Right atrium auricular region (tissue), 2 donors: ENCODE data around the gene CCM2L. TPM values are rescaled to one million over a fixed set of nuclear protein-coding genes. Genes with fewer than 3 reads are reported as not detected.

ENCODE experiments used
- DNase-seq: peaks from one replicate; pipeline ENCODE4 v3.0.0-alpha.2; 2019; ENCODE audit warnings: low spot score
- H3K27ac ChIP-seq, 2 donors: fragments of 200-600 bp; sonication (generic); 1 replicate in 1 of 2; 2 replicates in 1 of 2; pipeline ENCODE4 v1.5.1; 2016 to 2019
- H3K27me3 ChIP-seq, 2 donors: fragments of 200-600 bp; sonication (generic); one replicate each; pipeline versions ENCODE4 v1.5.1 to v1.6.0; 2017 to 2019
- H3K36me3 ChIP-seq: fragments of 200-600 bp; sonication (generic); one replicate; pipeline ENCODE4 v1.5.1; 2016
- H3K4me1 ChIP-seq, 2 donors: fragments of 200-600 bp; sonication (generic); one replicate each; pipeline versions ENCODE4 v1.5.1 to v1.6.0; 2017 to 2019
- H3K4me3 ChIP-seq, 2 donors: fragments of 200-600 bp; sonication (generic); 1 replicate in 1 of 2; 2 replicates in 1 of 2; pipeline ENCODE4 v1.5.1; 2017 to 2019; ENCODE audit warnings: mild to moderate bottlenecking in 1 of 2, moderate library complexity in 1 of 2
- H3K9me3 ChIP-seq, 2 donors: fragments of 200-600 bp; sonication (generic); one replicate each; pipeline ENCODE4 v1.5.1; 2019
- CTCF ChIP-seq, 2 donors: fragments of 200-600 bp; sonication (generic); IDR thresholded peaks; one replicate each; pipeline ENCODE4 v1.5.1; 2019; ENCODE audit warnings: antibody characterized with exemption in 2 of 2
- total RNA-seq, 2 donors: library from RNA; depleted of rRNA; stranded (reverse); fragments of >200 nt; gene quantifications; one replicate each; pipeline ENCODE4 v1.1.0, GENCODE V29; 2016

The CCM2L gene
- total RNA-seq, 2 donors from 2014 or later: 6.0 to 8.1 TPM

DNA sequence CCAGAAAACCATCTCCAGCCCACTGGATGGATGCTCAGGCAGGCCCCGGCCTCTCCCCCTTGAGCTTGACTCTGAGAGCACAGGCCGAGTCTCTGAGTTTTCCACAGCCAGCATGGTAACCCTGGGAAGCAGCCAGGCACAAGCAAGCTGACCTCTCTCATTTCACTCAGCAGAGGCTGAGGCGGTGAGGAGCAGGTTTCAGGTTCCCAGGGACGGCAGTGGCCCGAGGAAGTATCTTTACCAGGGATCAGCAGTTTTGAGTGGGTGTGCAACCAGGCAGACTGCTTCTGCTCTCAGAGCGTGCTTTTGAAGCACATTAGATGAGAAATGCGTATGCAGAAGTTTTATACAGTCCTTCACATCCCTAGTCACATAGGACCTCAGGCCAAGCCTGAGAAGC is 54.4 kb downstream of the CCM2L start:
- no peaks in the 10 kb centered on the region for H3K27me3 ChIP-seq

GRCh38 chr20:32067234-32067821 is 57.1 kb downstream of the CCM2L start:
- Histone ChIP-seq H3K9me3 (no peaks in the 10 kb centered on the region), H3K27me3 (no peaks in the 10 kb centered on the region), H3K4me1 (no peaks in the 10 kb centered on the region), H3K4me3 (no peak overlapping the region), H3K27ac (no peak overlapping the region), H3K36me3 (no peaks in the 10 kb centered on the region)
- DNase-seq: no peak
- TF ChIP-seq CTCF (IDR thresholded peaks at IDR 0.05): no peak

More for the DNA sequence above, 54.4 kb downstream of the CCM2L start:
- DNase-seq: no peak
- H3K36me3 ChIP-seq: no peaks in the 10 kb centered on the region
- TF ChIP-seq CTCF (IDR thresholded peaks at IDR 0.05): no peak
- H3K4me3 ChIP-seq: no peak overlapping the region
- H3K27ac ChIP-seq: no peak overlapping the region
- H3K4me1 ChIP-seq: no peaks in the 10 kb centered on the region
- no peaks in the 10 kb centered on the region for H3K9me3 ChIP-seq

DNA sequence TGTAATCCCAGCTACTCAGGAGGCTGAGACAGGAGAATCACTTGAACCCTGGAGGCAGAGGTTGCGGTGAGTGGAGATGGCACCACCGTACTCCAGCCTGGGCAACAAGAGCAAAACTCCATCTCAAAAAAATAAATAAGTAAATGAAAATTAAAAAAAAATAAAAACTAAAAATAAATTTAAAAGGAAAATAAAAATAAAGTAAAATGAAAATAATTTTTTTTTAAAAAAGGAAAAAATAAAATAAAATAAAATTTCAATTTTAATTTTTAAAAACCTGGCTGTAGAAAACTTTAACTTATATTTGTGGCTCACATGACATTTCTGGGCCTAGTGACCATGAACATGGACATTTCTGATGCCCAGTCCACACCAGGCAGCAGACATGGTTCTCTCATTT is 57.9 kb downstream of the CCM2L start:
- DNase-seq: no peak
- TF ChIP-seq CTCF (IDR thresholded peaks at IDR 0.05): no peak
- Histone ChIP-seq H3K4me3 (no peak overlapping the region), H3K27ac (no peak overlapping the region), H3K27me3 (no peaks in the 10 kb centered on the region), H3K4me1 (no peaks in the 10 kb centered on the region), H3K9me3 (no peaks in the 10 kb centered on the region), H3K36me3 (no peaks in the 10 kb centered on the region)

DNA sequence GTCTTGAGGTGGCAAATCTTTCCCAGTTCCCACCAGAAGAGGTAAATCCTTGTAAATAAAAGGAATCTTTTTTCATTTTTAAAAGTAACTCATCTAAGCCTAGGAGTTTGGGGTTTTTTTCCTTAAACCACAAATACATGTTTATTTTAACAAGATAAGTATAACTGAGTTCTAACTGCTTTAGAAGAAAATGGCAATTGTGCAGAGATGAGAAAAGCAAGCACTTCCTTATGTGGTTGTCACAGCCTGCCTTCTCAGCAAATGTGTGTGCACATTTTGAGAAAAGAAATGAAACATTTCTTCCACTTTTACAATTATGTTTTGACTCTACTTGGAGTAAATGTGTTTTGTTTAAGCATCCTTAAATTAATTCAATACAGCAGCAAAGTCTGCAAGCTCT is 59.5 kb downstream of the CCM2L start:
- Histone ChIP-seq H3K4me1 (no peaks in the 10 kb centered on the region), H3K27ac (no peak overlapping the region), H3K4me3 (no peak overlapping the region), H3K27me3 (no peaks in the 10 kb centered on the region), H3K9me3 (no peaks in the 10 kb centered on the region), H3K36me3 (no peaks in the 10 kb centered on the region)
- DNase-seq: no peak
- TF ChIP-seq CTCF (IDR thresholded peaks at IDR 0.05): no peak

- no peak for DNase-seq
- Histone ChIP-seq H3K27me3 (no peaks in the 10 kb centered on the region), H3K27ac (no peak overlapping the region), H3K4me3 (no peak overlapping the region), H3K9me3 (no peaks in the 10 kb centered on the region), H3K36me3 (no peaks in the 10 kb centered on the region), H3K4me1 (no peaks in the 10 kb centered on the region)
- no peak for TF ChIP-seq CTCF (IDR thresholded peaks at IDR 0.05)
Measured at GRCh38 chr20:32070282-32070681, 60.0 kb downstream of the CCM2L start.

DNA sequence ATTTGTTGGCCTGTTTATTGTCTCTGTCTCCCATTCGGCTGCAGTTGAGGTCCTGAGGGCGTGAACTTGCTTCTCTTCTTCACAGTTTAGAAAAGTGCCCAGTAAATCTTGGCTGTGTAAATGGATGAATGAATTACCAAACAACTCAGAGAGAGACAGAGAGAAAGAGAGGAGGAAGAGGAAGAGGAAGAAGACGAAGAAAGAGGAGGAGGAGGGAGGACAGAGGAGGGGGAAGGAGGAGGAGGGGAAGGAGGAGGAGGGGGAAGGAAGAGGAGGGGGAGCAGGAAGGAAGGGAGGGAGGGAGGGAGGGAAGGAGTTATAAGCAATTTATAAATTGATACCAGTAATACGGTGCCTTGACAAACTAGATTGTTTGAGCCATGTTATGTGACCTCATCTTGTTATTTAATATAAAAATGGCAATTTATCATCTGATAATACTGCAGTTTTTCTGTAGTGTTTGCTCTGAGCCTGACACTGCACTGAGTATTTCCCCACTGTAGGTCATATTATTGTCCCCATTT is 60.5 kb downstream of the CCM2L start:
- no peak for TF ChIP-seq CTCF (IDR thresholded peaks at IDR 0.05)
- no peak overlapping the region for H3K27ac ChIP-seq

More for the DNA sequence above, 60.5 kb downstream of the CCM2L start:
- no peaks in the 10 kb centered on the region for H3K4me1 ChIP-seq
- DNase-seq: no peak
- no peaks in the 10 kb centered on the region for H3K36me3 ChIP-seq
- H3K4me3 ChIP-seq: no peak overlapping the region
- H3K9me3 ChIP-seq: no peaks in the 10 kb centered on the region
- no peaks in the 10 kb centered on the region for H3K27me3 ChIP-seq
